ENCODE data around the gene OTULIN.

OTULIN gene

DNA sequence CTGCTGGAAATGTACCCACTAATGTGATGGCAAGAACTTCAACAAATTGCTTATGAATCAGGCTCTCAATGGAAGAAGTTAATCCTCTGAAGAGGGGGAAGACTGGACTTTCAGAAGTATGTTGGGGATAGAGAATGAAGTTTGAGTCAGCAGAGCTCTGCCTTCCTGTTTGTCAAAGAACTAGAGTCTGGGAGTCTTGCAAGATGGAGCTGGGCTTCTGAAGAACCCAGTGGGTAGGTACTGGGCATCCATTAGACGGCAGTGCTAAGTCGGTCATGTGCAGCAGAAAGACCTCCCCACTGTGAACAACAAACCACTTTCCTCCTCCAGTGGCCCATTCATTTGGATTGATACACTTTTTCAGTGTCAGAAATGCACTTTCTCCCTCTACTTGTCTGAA lies 34.6 kb downstream of the OTULIN start:
- no peak for DNase-seq

- DNase-seq = no peak
Measured at GRCh38 chr5:14699807-14700400, 35.4 kb downstream of the OTULIN start.

- DNase-seq = no peak
Measured at GRCh38 chr5:14700478-14701436, 36.2 kb downstream of the OTULIN start.

- DNase-seq = no peak
Measured at GRCh38 chr5:14701556-14701955, 37.0 kb downstream of the OTULIN start.

DNA sequence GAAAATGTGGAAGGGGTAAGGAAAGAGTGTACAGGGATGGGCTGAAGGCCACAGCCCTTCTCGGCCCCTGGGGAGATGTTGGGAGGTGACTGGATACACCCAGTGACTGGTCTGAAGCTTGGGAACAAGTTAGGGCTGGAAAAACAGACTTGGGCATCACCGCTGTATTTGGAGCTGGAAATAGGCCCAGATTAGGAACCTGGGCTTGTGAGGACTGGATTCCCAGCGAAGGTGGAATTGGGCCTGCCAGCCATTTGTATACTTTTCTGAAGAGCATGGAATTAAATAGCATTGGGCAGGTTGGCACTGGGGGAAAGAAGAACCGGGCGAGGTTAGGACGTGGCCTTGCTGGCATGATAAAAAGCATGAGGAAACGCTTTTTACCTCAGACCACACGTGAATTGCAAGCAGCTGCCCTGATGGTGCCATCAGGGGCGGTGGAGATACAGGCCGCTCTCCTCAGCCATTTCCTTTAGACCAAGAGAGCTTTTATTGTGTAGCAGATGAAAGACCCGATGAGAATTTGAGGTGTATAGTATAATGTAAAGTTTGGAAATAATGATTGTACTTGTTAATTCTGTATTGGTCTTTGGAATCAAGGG lies 37.8 kb downstream of the OTULIN start:
- no peak for DNase-seq

- no peak for DNase-seq
Measured at GRCh38 chr5:14705556-14705955, 41.0 kb downstream of the OTULIN start.

DNA sequence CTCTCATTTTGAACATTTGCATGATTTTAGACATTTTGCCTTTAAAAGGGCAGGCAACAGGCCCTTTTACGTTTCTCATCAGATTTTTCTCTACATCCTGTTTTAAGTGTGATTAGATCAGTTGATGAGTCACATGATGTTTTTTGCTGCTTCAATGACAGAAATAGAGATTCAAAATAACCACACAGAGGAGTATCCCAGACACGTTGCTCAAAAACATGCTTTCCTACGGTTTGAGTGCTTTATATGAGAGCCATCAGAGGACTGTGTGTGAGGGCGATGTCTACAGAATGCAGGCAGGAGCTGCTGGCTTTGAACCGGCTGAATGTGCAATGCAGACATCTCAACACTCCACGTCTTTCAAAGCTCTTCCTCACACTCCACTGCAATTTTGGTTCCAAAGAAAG lies 42.1 kb downstream of the OTULIN start:
- DNase-seq = peak; percentile 36

DNA sequence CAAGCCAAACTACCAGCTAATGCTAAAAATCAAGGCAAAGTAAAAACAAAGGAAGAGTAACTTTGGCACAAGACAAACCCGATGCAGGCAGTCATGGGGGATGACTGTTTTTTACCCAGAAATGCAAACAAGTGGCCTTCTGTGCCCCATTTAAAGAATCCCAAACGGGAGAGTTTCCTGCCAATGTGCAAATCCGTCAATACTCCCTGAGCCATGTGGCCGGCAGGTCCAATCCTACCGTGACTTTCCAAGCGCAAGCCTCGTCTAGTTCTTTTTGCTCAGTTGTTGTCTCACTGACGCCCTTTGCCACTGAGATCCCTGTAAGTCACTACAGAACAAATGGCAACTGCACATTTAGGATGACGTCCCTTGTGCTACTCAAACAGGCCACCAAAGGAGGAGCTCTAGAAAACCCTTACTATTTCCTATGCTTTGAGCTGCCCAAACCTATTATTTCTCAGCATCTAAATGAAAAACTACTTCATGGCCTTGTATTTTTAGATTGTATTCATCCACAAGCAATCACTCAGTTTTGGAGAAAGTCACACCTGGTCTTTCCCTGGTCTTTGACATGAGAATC lies 43.4 kb downstream of the OTULIN start:
- DNase-seq = no peak

- no peak for DNase-seq
Measured at GRCh38 chr5:14708551-14708950, 44.0 kb downstream of the OTULIN start.

GRCh38 chr5:14710313-14710994 lies 45.9 kb downstream of the OTULIN start:
- no peak for DNase-seq

DNA sequence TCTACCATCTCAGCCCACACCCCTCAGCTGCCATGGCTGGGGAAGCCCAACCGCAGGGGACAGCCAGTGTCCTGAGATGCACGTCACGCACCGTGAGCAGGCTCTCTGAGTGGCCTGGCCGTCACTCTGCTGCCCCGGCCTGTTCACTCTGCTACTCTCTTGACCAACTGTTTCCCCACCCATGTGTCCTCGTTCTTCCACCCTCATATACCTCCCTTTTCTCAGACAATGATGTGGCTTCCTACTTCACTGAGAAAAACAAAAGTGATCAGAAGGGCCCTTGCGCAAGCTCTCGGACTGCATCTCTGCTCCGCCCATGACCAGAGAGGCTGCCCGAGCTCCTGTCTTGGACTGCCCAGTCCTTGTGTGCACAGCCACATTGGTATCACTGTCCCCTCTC lies 47.6 kb downstream of the OTULIN start:
- DNase-seq = no peak

GRCh38 chr5:14712666-14713065 lies 48.1 kb downstream of the OTULIN start:
- no peak for DNase-seq

DNA sequence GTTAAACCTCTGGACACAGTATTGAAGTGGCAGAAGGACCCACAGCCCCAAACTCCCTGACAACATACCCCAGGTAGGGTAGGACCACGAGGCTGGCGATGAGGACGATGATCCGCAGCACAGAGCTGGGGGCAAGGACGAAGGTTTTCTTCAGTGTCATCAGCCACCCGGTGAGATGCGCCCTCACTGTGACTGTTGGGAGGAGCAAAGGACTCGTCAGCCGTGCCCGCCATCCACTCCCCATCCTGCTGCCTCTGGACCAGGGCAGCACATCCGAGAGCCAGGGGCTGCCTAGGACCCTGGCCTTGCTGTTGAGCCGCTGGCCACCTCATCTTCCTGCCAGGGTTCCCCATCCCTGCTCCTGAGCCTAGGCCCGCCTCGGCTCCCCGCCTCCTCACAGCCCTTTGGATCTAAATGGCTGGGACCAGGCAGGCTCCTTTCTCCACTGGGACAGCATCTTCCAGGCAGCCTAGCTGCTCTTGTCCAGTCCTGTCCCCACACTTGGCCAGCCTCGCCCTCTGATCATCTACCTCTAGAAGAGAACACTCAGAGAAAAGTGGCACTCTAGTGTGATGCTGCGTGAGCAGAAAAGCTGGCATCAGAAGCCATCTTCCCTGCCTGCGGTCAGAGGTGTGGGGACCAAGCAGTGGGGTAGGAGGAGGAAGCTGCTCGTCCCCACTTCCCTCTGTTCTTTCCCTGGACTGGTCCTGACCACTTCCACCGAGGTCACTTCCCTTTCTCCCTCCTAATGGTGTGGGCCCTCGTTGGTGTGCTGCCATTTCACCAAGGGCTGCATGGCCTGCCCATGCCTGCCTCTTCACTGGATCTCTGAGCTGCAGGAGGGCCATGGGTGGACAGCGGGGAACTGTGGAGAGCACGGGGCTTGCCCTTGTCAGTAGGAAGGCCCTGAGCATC lies 49.2 kb downstream of the OTULIN start:
- DNase-seq = no peak

DNA sequence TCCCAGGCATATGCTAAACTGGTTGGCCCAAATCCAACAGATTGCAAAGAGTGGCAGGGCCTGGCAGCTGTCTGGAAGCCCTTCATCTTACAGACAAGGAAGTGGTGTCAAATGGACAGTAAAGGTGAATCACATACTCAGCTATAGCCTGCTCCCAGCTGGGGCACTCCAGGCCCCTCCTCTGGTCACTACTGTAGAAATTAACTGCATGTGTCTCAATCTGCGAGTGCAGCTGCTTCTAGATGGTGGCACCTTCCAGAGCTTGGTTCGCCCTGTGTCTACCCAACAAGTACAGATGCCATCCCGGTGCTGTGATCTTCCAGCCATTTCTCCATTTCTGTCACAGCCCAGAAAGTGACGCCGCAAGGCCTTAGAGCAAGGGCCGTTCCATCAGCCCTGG lies 50.2 kb downstream of the OTULIN start:
- DNase-seq = no peak

GRCh38 chr5:14715481-14715880 lies 51.0 kb downstream of the OTULIN start:
- no peak for DNase-seq

DNA sequence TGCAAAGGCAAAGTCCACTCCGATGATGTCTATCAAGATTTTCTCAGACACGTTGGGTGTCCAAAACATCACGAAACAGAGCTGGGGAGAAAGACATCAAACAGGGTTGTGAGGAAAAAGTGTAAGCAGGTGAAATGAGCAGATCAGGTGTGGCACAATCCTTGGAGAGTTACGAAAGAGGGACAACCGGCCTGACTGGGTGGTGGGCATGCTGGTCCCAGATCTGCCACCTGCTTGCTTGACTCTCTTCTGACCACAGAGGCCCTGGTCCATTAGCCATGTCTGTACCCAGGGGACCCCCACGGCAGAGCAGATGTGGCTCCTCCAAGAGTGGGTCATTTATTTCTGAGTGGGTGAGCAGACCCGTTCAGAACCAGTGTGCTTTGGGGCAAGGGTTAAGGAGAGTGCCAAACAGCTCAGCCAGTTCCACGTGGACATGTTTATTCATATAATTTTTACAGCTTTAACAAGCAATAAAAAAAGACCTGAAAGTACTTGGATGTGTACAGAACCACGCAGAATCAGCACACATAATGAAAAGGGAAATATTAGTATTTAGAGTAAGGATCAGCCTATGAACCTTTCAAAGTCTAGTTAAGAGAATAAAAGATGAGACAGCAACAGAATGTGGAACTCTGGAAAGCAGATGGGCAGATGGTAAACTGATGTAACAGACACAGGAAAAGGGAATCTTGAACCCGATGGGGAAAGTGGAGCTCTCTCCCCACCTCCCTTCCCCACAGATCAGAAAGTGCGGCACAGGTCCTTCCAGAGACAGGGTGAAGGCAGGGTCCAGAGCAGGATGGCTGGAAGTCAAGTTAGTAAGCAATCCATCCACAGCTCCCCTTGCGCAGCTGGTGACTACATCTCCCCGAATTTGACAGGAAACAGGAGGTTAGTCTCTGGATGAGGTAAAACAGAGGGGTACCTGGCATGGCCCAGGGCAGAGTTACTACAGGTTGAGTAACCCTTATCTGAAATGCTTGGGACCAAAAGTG lies 52.5 kb downstream of the OTULIN start:
- DNase-seq = no peak

GRCh38 chr5:14718778-14719177 lies 54.3 kb downstream of the OTULIN start:
- no peak for DNase-seq

DNA sequence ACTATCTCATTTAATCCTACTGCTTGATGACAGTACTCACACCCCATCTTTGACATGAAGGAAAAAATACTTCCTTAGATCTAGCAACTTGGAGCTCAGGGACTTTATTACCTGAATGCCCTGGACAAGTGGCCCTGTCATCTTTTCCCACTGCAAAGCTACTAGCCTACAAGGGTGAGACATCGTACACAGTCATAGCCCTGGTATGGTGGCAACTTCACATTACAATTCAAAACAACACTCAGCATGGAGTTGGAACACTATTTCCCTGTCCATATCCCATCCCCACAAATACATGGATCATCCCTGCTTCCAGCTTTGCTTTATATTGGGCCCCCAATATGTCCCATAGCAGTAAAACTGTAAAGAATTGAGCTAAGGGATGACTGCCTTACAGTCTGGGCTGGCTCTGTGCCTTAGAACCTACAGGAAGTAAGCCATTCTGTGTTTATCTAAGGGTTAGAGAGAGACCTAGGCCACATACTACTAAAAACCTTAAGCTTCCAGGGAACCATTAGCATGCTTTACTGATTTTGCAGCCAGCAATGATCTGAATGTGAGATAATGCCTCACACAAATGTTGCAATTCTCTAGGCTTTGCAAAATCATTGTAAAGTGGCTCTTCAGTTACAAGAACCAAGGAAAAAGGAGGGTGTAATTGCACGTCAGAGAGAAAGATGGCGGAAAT lies 55.9 kb downstream of the OTULIN start:
- DNase-seq = no peak

GRCh38 chr5:14721990-14722656 lies 57.6 kb downstream of the OTULIN start:
- no peak for DNase-seq
